ACHN (cell line): Measurements from ENCODE around the gene ABCG2.
A peak's percentile ranks its signal among the peaks of the same experiment; 100 is the strongest.
"Not testable (repeated sequence)": the region's sequence is repeated elsewhere in the genome, so short reads cannot be mapped to it uniquely, and the experiment has no call there.

Experiments
- DNase-seq: peaks from one replicate; pipeline ENCODE4 v3.0.0-alpha.2; 2015
- in situ Hi-C: cut with HindIII; loops from 2 replicates; pipeline ENCODE4 v1.10.0; 2017; ENCODE audit warnings: low sequenced_read_pairs, low pct_ligation_motif_present, low pct_unique_long_range_greater_than_20kb

ABCG2 gene

DNA sequence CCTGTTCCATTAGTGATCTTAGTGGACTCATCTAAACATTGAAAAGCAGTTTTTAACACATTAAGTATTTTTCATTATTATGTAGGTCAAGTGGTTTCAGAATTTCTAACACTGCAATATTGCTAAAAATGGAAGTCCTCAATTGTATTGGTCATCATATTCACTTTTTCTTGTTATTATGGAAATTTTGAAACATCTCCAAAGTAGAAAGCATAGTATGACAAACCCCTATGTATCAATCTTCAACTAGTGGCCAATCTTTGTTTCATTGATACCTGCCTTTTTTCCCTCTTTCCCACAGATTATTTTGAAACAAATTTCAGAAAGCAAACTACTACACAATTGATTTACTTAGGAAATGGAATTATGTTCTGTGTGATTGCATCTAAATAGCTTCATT is 14.5 kb upstream of the ABCG2 start:
- DNase-seq: no peak
- in situ Hi-C loops: no loop called here

DNA sequence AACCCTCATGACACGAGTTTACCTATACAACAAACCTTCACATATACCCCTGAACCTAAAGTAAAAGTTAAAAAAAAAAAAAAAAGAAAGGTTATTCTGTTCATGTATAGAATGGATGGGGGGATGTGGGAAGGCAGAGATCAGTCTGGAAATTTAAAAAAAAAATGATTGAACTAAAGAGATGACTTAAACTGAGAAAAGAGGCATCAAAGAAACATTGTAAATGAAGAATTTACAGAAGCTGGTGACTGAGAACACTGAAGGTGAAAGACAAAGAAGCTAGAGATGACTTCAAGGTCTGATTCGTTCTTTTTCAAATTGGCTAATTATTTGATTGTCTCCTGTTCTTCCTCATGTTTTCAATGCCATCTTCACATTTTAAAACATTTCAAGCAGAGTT is 12.8 kb upstream of the ABCG2 start:
- in situ Hi-C loops: no loop called here
- DNase-seq: no peak

GRCh38 chr4:88169298-88169697 is 10.9 kb upstream of the ABCG2 start:
- DNase-seq: no peak
- in situ Hi-C loops: no loop called here

- DNase-seq: no peak
- in situ Hi-C loops: no loop called here
Observed at GRCh38 chr4:88166608-88167007, 8.2 kb upstream of the ABCG2 start.

GRCh38 chr4:88163336-88163735 is 4.9 kb upstream of the ABCG2 start:
- in situ Hi-C loops: no loop called here
- no peak for DNase-seq

DNA sequence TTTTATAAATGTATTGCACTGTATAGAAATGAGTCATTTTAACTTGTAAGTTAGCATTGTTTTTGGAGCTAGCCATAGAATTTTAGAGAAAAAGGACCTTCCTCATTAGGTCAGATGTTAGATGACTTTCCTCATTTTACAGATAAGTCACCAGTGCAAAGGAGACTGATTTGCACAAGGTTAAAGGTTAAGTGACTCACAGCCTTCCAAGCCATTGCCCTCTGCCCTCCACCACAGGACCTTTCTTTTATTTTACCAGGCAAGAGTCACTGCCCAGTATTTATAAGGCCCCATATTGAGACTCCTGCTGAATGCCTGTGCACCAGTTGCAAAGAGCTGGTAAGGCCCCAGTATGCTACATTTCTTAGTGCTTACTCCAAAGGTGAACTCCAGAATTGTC is 4.2 kb upstream of the ABCG2 start:
- in situ Hi-C loops: no loop called here
- DNase-seq: no peak

GRCh38 chr4:88159229-88159725 is 838 bp upstream of the ABCG2 start:
- in situ Hi-C loops: no loop called here
- no peak for DNase-seq

DNA sequence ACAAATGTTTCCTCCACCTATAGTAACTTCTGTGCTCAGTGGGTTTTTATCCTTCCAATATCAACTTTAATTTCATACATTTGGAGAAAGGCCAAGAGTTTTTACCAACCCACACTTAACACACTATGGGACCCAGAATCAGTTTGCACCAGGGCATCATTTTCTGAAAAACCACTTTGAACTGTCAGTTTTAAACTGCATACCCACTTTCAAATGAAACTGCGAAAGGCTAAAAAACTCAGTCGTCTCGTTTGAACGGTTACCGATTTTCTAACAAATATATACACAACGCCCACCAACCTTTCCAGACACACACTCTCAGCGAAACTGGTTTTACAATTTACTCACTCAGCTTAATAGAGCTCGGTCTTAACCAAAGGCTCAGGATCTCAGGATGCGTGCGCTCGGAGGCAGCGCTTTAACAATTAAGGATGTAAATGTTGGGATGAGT is 376 bp downstream of the ABCG2 start:
- in situ Hi-C loops: no loop called here
- no peak for DNase-seq

GRCh38 chr4:88152331-88152730 is 6.1 kb downstream of the ABCG2 start:
- in situ Hi-C loops, DNase-seq: not testable (repeated sequence)

DNA sequence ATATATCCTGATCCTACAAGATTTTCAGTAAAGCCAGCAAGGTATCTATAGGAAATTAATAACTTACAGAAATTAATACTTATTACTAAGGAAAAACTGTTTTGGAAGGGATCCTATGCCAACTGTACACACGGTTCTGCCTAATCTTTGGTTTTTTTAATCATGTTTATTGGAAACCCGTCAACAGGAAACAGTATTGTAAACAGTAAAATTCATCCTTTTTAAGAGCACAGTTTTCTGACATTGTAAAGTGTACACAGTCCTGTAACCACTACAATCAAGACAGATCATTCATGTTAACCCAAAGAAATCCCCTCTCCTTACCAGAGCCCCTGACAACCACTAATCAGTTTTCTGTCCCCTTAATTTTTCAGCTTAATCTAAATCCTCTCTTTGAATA is 9.9 kb downstream of the ABCG2 start:
- in situ Hi-C loops: no loop called here
- no peak for DNase-seq

DNA sequence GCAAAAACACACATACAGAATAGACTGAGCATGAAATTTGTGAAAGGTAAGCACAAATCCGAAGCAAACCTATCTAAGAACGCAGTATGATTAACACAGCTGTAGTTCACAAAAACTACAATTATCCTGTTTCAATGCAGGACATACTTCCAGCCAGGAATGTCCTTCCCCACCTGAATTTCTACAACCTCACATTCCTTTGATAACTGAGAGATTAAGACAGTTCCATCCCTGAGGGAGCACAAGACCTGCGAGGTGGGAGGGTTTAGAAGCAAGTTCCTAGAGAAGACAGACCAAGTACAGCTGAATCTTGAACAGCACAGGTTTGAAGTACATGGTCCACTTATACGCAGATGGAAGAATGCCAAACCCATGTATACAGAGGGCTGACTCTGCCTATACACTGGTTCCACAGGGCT is 10.6 kb downstream of the ABCG2 start:
- in situ Hi-C loops: no loop called here
- DNase-seq: no peak

DNA sequence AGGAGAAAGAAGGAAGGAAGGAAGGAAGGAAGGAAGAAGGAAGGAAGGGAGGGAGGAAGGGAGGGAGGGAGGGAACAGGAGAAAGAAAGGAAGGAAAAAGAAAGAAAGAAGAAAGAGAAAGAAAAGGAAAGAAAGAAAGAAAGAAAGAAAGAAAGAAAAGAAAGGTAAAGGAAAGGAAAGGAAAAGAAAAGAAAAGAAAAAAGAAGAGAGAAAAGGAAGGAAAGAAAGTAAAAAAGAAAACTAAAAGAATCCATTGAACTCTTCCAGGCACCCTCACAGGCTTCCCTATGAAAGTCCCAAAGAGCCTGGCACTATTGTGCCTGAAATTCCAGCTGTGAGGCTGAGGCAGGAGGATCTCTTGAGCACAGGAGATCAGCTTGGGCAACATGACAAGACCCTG is 11.5 kb downstream of the ABCG2 start:
- in situ Hi-C loops: no loop called here
- no peak for DNase-seq

GRCh38 chr4:88144866-88145300 is 13.6 kb downstream of the ABCG2 start:
- in situ Hi-C loops: no loop called here
- no peak for DNase-seq

DNA sequence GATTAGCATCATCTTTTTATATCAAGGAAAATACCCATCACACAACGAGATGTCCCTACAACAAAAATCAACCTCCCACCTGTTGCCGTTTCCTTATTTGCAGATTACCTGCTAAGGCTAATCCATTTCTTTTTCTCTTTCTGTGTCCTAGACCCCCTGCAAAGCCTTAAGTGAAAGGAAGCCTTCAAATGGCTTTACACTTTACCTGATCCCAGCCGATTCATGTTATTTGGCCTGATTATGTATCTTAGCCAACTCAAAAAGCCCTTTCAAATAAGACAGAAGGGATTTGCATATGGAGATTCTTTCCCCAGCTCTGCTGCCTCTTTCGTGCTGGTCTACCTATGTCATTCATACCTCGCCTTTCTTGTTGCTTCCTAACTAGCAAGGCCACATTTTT is 14.4 kb downstream of the ABCG2 start:
- DNase-seq: no peak

GRCh38 chr4:88143504-88143903 is 14.9 kb downstream of the ABCG2 start:
- DNase-seq: peak; percentile 64

More for the DNA sequence above, 14.4 kb downstream of the ABCG2 start:
- in situ Hi-C loops: no loop called here

DNA sequence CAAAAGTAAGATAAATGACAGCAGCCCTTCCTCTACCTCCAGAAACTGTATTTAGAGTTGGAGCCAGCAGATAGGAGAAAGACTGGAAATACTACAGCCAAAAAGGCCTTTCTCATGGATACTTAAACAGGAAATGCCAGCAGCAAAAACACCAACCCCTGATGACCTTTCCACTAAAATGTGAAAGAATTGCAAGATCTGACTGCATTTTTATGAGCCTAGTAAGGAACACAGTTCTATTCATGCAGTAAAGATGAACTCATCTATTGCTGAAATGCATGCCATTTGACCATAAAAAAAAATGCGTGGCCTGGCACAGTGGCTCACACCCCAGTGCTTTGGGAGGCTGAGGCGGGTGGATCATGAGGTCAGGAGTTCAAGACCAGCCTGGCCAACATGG is 19.9 kb downstream of the ABCG2 start:
- DNase-seq: no peak
- in situ Hi-C loops: no loop called here

More at GRCh38 chr4:88143504-88143903, 14.9 kb downstream of the ABCG2 start:
- in situ Hi-C loops: no loop called here

- in situ Hi-C loops: no loop called here
- DNase-seq: no peak
Observed at GRCh38 chr4:88137112-88137511, 21.3 kb downstream of the ABCG2 start.

DNA sequence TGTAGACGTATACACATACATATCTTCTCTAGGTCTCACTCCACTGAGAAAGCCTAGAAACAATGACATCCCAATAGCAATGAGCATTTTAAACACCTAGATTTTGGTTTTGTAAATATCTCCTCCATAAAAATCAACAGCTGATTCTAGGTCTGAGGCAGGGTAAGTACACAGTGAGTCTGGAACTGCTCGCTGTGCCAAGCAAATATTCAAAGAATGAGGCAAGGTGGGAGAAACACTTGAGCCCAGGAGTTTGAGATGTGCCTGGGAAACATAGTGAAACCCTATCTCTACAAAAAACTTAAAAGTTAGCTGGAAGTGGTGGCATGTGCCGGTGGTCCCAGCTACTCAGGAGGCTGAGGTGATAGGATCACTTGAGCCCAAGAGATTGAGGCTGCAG is 22.2 kb downstream of the ABCG2 start:
- in situ Hi-C loops: no loop called here
- no peak for DNase-seq

- no peak for DNase-seq
- in situ Hi-C loops: no loop called here
Observed at GRCh38 chr4:88135356-88135663, 23.1 kb downstream of the ABCG2 start.

DNA sequence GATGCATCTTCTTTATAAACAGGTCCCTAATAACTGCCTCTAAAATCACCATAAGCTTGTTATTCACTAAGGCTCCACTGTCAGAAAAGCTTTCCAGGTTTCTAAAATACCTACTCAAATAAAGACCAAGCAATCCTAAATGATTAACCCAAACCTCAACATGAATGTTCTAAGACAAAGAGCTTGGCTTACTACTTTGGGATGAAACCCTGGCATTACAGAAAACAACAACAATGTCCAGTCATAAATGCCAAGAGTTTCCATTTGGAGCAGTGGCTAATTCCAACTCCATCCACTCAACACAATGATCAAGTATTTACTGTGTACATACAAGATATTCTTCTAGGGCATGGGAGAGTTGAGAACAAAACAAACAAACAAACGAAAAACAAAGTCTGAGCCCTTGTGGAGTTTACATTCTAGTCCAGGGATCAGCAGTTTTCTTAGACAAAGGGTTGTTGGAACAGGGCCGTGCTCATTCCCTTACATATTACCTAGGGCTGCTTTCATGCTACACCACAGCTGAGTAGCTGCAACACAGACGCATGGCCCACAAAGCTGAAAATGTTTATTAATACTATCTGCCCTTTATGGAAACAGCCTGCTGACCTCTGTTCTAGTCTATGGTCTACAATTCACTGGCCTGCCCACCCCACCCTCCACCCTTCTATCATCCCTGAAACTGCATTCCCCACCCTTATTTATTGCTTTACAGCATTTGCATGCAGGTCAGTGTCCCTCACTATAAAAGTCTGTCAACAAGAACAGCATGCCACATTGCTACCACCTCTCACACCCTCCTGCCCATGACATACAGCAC is 23.7 kb downstream of the ABCG2 start:
- in situ Hi-C loops: no loop called here
- DNase-seq: no peak
